IPS DF 6.9 (cell line): Measurements from ENCODE around the gene TREX2.
"Not testable (repeated sequence)": the region's sequence is repeated elsewhere in the genome, so short reads cannot be mapped to it uniquely, and the experiment has no call there.

Experiments used
- DNase-seq: peaks from one replicate; pipeline ENCODE4 v3.0.0-alpha.2; 2013; ENCODE audit warnings: low read depth, low spot score
- H3K27ac ChIP-seq: one replicate; pipeline ENCODE4 v1.5.1; 2013; ENCODE audit warnings: low read length, control low read depth
- H3K27me3 ChIP-seq: 2 replicates; pipeline ENCODE4 v1.6.1; 2013; ENCODE audit warnings: mild to moderate bottlenecking, low read length; ENCODE audit not compliant: control insufficient read depth, insufficient read depth
- H3K36me3 ChIP-seq: 2 replicates; pipeline ENCODE4 v1.6.1; 2013; ENCODE audit warnings: low read length; ENCODE audit not compliant: control insufficient read depth, insufficient read depth
- H3K4me1 ChIP-seq: 2 replicates; pipeline ENCODE4 v1.6.1; 2013; ENCODE audit warnings: low read length; ENCODE audit not compliant: control insufficient read depth, insufficient read depth
- H3K4me3 ChIP-seq: 2 replicates; pipeline ENCODE4 v1.5.1; 2013; ENCODE audit warnings: mild to moderate bottlenecking, low read length
- H3K9me3 ChIP-seq: 2 replicates; pipeline ENCODE4 v1.6.1; 2013; ENCODE audit warnings: low read length, inconsistent platforms; ENCODE audit not compliant: control insufficient read depth, insufficient read depth
- WGBS: extraction: QIAGEN DNeasy Blood & Tissue Kit; methylation state at CpG from one replicate; pipeline ENCODE4 v1.1.7; 2013; ENCODE audit warnings: mixed read lengths, missing lambda C conversion rate; ENCODE audit not compliant: insufficient read length, insufficient coverage; 5-methylcytosine and 5-hydroxymethylcytosine counted together

Gene TREX2

GRCh38 chrX:153409414-153410101, 36.3 kb downstream of the TREX2 start:
- WGBS: no CpG with 5 or more reads among the region's 30 CpGs
- Histone ChIP-seq H3K36me3 (no peaks in the 10 kb centered on the region), H3K27ac (no peak overlapping the region), H3K4me3 (no peak overlapping the region), H3K4me1 (no peaks in the 10 kb centered on the region), H3K27me3 (peaks cover 5% of the 10 kb centered on the region), H3K9me3 (no peaks in the 10 kb centered on the region)
- no peak for DNase-seq

GRCh38 chrX:153408871-153409351, 36.9 kb downstream of the TREX2 start:
- no peak for DNase-seq
- WGBS: no CpG with 5 or more reads among the region's 12 CpGs
- H3K27ac ChIP-seq: no peak overlapping the region
- no peaks in the 10 kb centered on the region for H3K4me1 ChIP-seq
- peaks cover 5% of the 10 kb centered on the region for H3K27me3 ChIP-seq
- H3K4me3 ChIP-seq: no peak overlapping the region
- H3K36me3 ChIP-seq: no peaks in the 10 kb centered on the region
- no peaks in the 10 kb centered on the region for H3K9me3 ChIP-seq

- Histone ChIP-seq H3K4me3 (no peak overlapping the region), H3K27me3 (peaks cover 5% of the 10 kb centered on the region), H3K9me3 (no peaks in the 10 kb centered on the region), H3K4me1 (no peaks in the 10 kb centered on the region), H3K27ac (no peak overlapping the region), H3K36me3 (no peaks in the 10 kb centered on the region)
- no CpG with 5 or more reads among the region's 10 CpGs for WGBS
- DNase-seq: no peak
Observed at GRCh38 chrX:153408221-153408721, 37.6 kb downstream of the TREX2 start.

GRCh38 chrX:153407736-153408135, 38.1 kb downstream of the TREX2 start:
- Histone ChIP-seq H3K4me1 (no peaks in the 10 kb centered on the region), H3K27ac (no peak overlapping the region), H3K4me3 (no peak overlapping the region), H3K9me3 (no peaks in the 10 kb centered on the region), H3K36me3 (no peaks in the 10 kb centered on the region), H3K27me3 (peaks cover 5% of the 10 kb centered on the region)
- no CpG with 5 or more reads among the region's 3 CpGs for WGBS
- DNase-seq: no peak

- Histone ChIP-seq H3K27ac (no peak overlapping the region), H3K4me3 (no peak overlapping the region), H3K36me3 (no peaks in the 10 kb centered on the region), H3K27me3 (peaks cover 1% of the 10 kb centered on the region), H3K9me3 (no peaks in the 10 kb centered on the region), H3K4me1 (no peaks in the 10 kb centered on the region)
- no CpG with 5 or more reads among the region's 7 CpGs for WGBS
- DNase-seq: no peak
Observed at GRCh38 chrX:153406903-153407302, 39.0 kb downstream of the TREX2 start.

- Histone ChIP-seq H3K36me3 (no peaks in the 10 kb centered on the region), H3K27me3 (no peaks in the 10 kb centered on the region), H3K27ac (no peak overlapping the region), H3K4me1 (no peaks in the 10 kb centered on the region), H3K4me3 (no peak overlapping the region), H3K9me3 (no peaks in the 10 kb centered on the region)
- no CpG with 5 or more reads among the region's 9 CpGs for WGBS
- DNase-seq: no peak
Observed at GRCh38 chrX:153406011-153406410, 39.8 kb downstream of the TREX2 start.

GRCh38 chrX:153405426-153405825, 40.4 kb downstream of the TREX2 start:
- no peaks in the 10 kb centered on the region for H3K4me1 ChIP-seq
- no peaks in the 10 kb centered on the region for H3K9me3 ChIP-seq
- H3K4me3 ChIP-seq: no peak overlapping the region
- H3K27me3 ChIP-seq: no peaks in the 10 kb centered on the region
- H3K27ac ChIP-seq: no peak overlapping the region
- WGBS: no CpG with 5 or more reads among the region's 5 CpGs
- DNase-seq: no peak
- no peaks in the 10 kb centered on the region for H3K36me3 ChIP-seq

- H3K4me3 ChIP-seq, DNase-seq, H3K27me3 ChIP-seq, H3K27ac ChIP-seq, H3K4me1 ChIP-seq, H3K9me3 ChIP-seq, H3K36me3 ChIP-seq: not testable (repeated sequence)
- WGBS: no CpG with 5 or more reads among the region's 5 CpGs
Observed at GRCh38 chrX:153404333-153404732, 41.5 kb downstream of the TREX2 start.

GRCh38 chrX:153401133-153401764, 44.6 kb downstream of the TREX2 start, which contains the start of gene PNMA6E:
PNMA6E (minus strand) TSS chrX:153401350; CDS start chrX:153398849, 2,501 bp downstream.
- Histone ChIP-seq H3K27ac (no peak within 1 kb of the TSS), H3K36me3 (no peaks in the 10 kb centered on the region), H3K4me3 (no peak within 1 kb of the TSS), H3K9me3 (no peaks in the 10 kb centered on the region), H3K27me3 (no peaks in the 10 kb centered on the region), H3K4me1 (peaks cover 1% of the 10 kb centered on the region; the same call in 1 of the 2 replicates)
- no CpG with 5 or more reads among the region's 29 CpGs for WGBS
- DNase-seq: no peak

- WGBS: no CpG with 5 or more reads among the region's 60 CpGs
- Histone ChIP-seq H3K9me3 (no peaks in the 10 kb centered on the region), H3K27ac (no peak overlapping the region), H3K4me1 (peaks cover 1% of the 10 kb centered on the region; the same call in 1 of the 2 replicates), H3K4me3 (no peak overlapping the region), H3K36me3 (no peaks in the 10 kb centered on the region), H3K27me3 (no peaks in the 10 kb centered on the region)
- DNase-seq: peak; percentile 29
Observed at GRCh38 chrX:153400146-153401132, 45.4 kb downstream of the TREX2 start.
